Neural progenitor cell (in vitro differentiated cells): Measurements from ENCODE around the gene STAG1. TPM values are rescaled to one million over a fixed set of nuclear protein-coding genes. Genes with fewer than 3 reads are reported as not detected.

Source experiments
- DNase-seq: peaks from one replicate; pipeline ENCODE4 v3.0.0-alpha.2; 2016; ENCODE audit warnings: low spot score
- H2AFZ ChIP-seq: fragments of 200-600 bp; sonication (generic); replicated peaks from 2 replicates; pipeline ENCODE4 v1.6.1; 2016; ENCODE audit warnings: antibody characterized with exemption
- H3F3A ChIP-seq: fragments of 200-600 bp; sonication (generic); 2 replicates; pipeline ENCODE4 v1.6.1; 2016; ENCODE audit warnings: antibody characterized with exemption, low read depth
- H3K27ac ChIP-seq: fragments of 200-600 bp; sonication (generic); 2 replicates; pipeline ENCODE4 v1.5.1; 2016; ENCODE audit warnings: mild to moderate bottlenecking
- H3K27me3 ChIP-seq: fragments of 200-600 bp; sonication (generic); 2 replicates; pipeline ENCODE4 v1.6.1; 2016; ENCODE audit warnings: mild to moderate bottlenecking, moderate library complexity
- H3K36me3 ChIP-seq: fragments of 200-600 bp; sonication (generic); 2 replicates; pipeline ENCODE4 v1.5.1; 2016
- H3K4me1 ChIP-seq: fragments of 200-600 bp; sonication (generic); 2 replicates; pipeline ENCODE4 v1.6.1; 2016; ENCODE audit warnings: mixed run types
- H3K4me2 ChIP-seq: fragments of 200-600 bp; sonication (generic); 2 replicates; pipeline ENCODE4 v1.6.1; 2016
- H3K4me3 ChIP-seq: fragments of 200-600 bp; sonication (generic); 2 replicates; pipeline ENCODE4 v1.5.1; 2016
- H3K79me2 ChIP-seq: fragments of 200-600 bp; sonication (generic); 2 replicates; pipeline ENCODE4 v1.6.1; 2016; ENCODE audit warnings: low read depth
- H3K9ac ChIP-seq: fragments of 200-600 bp; sonication (generic); 2 replicates; pipeline ENCODE4 v1.6.1; 2016
- H3K9me3 ChIP-seq: fragments of 200-600 bp; sonication (generic); 2 replicates; pipeline ENCODE4 v1.5.1; 2016; ENCODE audit warnings: low read depth
- H4K20me1 ChIP-seq: fragments of 200-600 bp; sonication (generic); 2 replicates; pipeline ENCODE4 v1.6.1; 2016; ENCODE audit warnings: low read depth
- H3K27ac Mint-ChIP-seq: 3 replicates; pipeline ENCODE4 v1.8.0; 2021; ENCODE audit warnings: mixed read lengths
- H3K27me3 Mint-ChIP-seq: 2 replicates; pipeline ENCODE4 v1.8.0; 2022; ENCODE audit warnings: low read depth, mild to moderate bottlenecking, inconsistent platforms, moderate library complexity, mixed read lengths; ENCODE audit not compliant: insufficient read depth
- H3K36me3 Mint-ChIP-seq: 3 replicates; pipeline ENCODE4 v1.8.0; 2021; ENCODE audit warnings: mixed read lengths
- H3K4me1 Mint-ChIP-seq: 3 replicates; pipeline ENCODE4 v1.8.0; 2021; ENCODE audit warnings: mixed read lengths
- H3K4me3 Mint-ChIP-seq: 3 replicates; pipeline ENCODE4 v1.8.0; 2021; ENCODE audit warnings: mild to moderate bottlenecking, moderate library complexity, mixed read lengths
- H3K9me3 Mint-ChIP-seq: 3 replicates; pipeline ENCODE4 v1.8.0; 2020; ENCODE audit warnings: mixed read lengths
- EZH2 ChIP-seq: fragments of 200-600 bp; sonication (generic); IDR thresholded peaks from 2 replicates; pipeline ENCODE4 v1.6.1; 2017; ENCODE audit warnings: antibody characterized with exemption, mild to moderate bottlenecking, moderate library complexity
- EZH2phosphoT487 ChIP-seq: fragments of 200-600 bp; sonication (generic); IDR thresholded peaks from 2 replicates; pipeline ENCODE4 v1.6.1; 2017; ENCODE audit warnings: antibody characterized with exemption
- total RNA-seq: library from RNA; depleted of rRNA; stranded (reverse); fragments of >200 nt; gene quantifications from 2 replicates; pipeline ENCODE4 v1.2.3, GENCODE V29; 2015; ENCODE audit warnings: low replicate concordance
- TF ChIP-seq, protein P1 (sequence below): fragments of 200-600 bp; sonication (generic); IDR thresholded peaks from 2 replicates; pipeline ENCODE4 v1.5.1; 2017; ENCODE audit warnings: antibody characterized with exemption, mild to moderate bottlenecking

The STAG1 gene
- total RNA-seq, 1 donor from 2014 or later = 38.3 TPM

DNA sequence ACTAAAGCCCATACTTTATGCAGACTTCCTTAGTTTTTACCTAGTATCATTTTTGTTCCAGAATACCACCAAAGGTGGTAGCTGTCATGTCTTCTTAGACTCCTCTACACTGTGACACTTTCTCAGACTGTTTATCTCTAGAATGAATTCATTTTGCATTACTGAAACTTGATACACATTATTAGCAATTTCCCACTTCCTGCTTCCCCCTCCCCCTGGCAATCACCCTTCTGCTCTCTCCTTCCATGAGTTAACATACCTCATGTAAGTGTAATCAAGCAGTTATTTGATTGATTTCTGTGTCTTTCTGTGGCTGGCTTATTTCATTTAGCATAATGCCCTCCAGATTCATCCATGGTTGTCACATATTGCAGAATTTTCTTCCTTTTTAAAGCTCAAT lies 204.9 kb downstream of the STAG1 start:
- Histone ChIP-seq H3K4me2 (no peak overlapping the region), H2AFZ (no peak overlapping the region), H3K9ac (no peak overlapping the region), H3K27ac (no peak overlapping the region), H3K27me3 (no peaks in the 10 kb centered on the region), H3K9me3 (no peaks in the 10 kb centered on the region), H3F3A (peaks cover 6% of the 10 kb centered on the region), H3K79me2 (no peaks in the 10 kb centered on the region), H3K4me1 (no peaks in the 10 kb centered on the region), H3K36me3 (no peaks in the 10 kb centered on the region), H3K4me3 (no peak overlapping the region), H4K20me1 (no peaks in the 10 kb centered on the region)
- Mint-ChIP-seq H3K36me3 (peaks cover 9% of the 10 kb centered on the region), H3K4me1 (peaks cover 16% of the 10 kb centered on the region), H3K4me3 (no peak overlapping the region), H3K27me3 (no peaks in the 10 kb centered on the region), H3K9me3 (no peaks in the 10 kb centered on the region), H3K27ac (peak overlapping the region; percentile 1)
- TF ChIP-seq EZH2phosphoT487 (no peak), EZH2 (no peak)
- TF ChIP-seq, protein P1, sequence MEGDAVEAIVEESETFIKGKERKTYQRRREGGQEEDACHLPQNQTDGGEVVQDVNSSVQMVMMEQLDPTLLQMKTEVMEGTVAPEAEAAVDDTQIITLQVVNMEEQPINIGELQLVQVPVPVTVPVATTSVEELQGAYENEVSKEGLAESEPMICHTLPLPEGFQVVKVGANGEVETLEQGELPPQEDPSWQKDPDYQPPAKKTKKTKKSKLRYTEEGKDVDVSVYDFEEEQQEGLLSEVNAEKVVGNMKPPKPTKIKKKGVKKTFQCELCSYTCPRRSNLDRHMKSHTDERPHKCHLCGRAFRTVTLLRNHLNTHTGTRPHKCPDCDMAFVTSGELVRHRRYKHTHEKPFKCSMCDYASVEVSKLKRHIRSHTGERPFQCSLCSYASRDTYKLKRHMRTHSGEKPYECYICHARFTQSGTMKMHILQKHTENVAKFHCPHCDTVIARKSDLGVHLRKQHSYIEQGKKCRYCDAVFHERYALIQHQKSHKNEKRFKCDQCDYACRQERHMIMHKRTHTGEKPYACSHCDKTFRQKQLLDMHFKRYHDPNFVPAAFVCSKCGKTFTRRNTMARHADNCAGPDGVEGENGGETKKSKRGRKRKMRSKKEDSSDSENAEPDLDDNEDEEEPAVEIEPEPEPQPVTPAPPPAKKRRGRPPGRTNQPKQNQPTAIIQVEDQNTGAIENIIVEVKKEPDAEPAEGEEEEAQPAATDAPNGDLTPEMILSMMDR = no peak
- DNase-seq = no peak

DNA sequence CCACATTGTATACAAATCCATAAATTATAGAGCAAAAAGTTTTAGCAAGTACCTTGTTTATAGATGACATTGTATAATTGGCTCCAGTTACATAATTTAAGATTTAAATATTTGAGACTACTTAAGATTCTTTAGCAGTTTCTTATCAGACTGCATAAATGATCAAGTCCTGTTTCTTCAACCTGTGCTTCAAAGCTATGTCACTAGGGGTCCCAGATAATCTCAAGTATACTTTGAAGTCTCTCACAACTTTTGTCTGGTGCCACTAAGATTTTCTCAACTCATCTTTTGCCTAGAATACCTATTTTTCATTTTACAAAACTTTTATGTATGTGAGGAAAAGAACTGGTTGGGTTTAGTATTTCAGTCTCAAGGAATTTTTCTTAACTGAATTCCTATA lies 205.5 kb downstream of the STAG1 start:
- Histone ChIP-seq H3K27me3 (no peaks in the 10 kb centered on the region), H3K4me2 (no peak overlapping the region), H3F3A (peaks cover 6% of the 10 kb centered on the region), H3K4me1 (no peaks in the 10 kb centered on the region), H4K20me1 (no peaks in the 10 kb centered on the region), H3K9ac (no peak overlapping the region), H3K79me2 (no peaks in the 10 kb centered on the region), H3K4me3 (no peak overlapping the region), H2AFZ (no peak overlapping the region), H3K9me3 (no peaks in the 10 kb centered on the region), H3K36me3 (no peaks in the 10 kb centered on the region), H3K27ac (no peak overlapping the region)
- peaks cover 9% of the 10 kb centered on the region for H3K36me3 Mint-ChIP-seq
- DNase-seq = no peak
- TF ChIP-seq, protein P1 = peak; percentile 30
- TF ChIP-seq EZH2phosphoT487 = no peak
- TF ChIP-seq EZH2 = no peak
- no peak overlapping the region for H3K27ac Mint-ChIP-seq
- no peak overlapping the region for H3K4me3 Mint-ChIP-seq
- peaks cover 16% of the 10 kb centered on the region for H3K4me1 Mint-ChIP-seq
- H3K9me3 Mint-ChIP-seq = no peaks in the 10 kb centered on the region
- no peaks in the 10 kb centered on the region for H3K27me3 Mint-ChIP-seq

DNA sequence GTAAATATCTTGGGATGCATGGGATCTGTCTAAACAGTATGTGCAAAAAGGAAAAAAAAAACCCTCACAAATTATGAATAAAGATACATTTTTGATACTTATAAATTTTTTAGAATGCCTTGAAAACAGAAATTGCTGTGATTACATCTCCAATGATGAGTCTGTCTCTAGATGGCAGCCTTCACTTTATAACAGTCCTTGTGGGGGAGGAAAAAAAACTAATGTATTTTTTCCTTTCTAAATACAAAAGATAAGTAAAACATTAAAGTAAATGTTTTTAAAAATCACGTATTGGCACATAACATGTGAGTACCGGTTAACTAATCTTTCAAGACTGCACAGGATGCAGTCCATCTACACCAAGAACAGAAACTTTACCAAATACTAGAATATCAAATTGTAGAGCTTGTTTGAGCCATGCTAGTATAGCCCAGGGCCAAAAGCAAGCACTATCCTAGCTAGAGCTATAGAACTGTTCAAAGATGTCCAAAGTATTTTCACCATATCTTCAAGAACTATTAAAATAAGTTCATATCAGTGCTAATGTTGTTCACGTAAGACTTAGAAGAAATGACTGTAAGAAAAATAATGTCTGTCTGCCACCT lies 206.4 kb downstream of the STAG1 start:
- Histone ChIP-seq H3K27ac (peak overlapping the region; percentile 0), H3K36me3 (no peaks in the 10 kb centered on the region), H3K9me3 (no peaks in the 10 kb centered on the region), H3K4me3 (no peak overlapping the region), H2AFZ (no peak overlapping the region), H3F3A (peaks cover 6% of the 10 kb centered on the region), H3K9ac (no peak overlapping the region), H3K4me1 (no peaks in the 10 kb centered on the region), H4K20me1 (no peaks in the 10 kb centered on the region), H3K4me2 (no peak overlapping the region), H3K27me3 (no peaks in the 10 kb centered on the region), H3K79me2 (no peaks in the 10 kb centered on the region)
- DNase-seq = no peak
- TF ChIP-seq EZH2phosphoT487 = no peak
- TF ChIP-seq, protein P1 = peak; percentile 37
- Mint-ChIP-seq H3K27ac (no peak overlapping the region), H3K36me3 (peaks cover 9% of the 10 kb centered on the region), H3K9me3 (no peaks in the 10 kb centered on the region), H3K4me1 (peaks cover 16% of the 10 kb centered on the region), H3K27me3 (no peaks in the 10 kb centered on the region), H3K4me3 (no peak overlapping the region)
